HG02970 (cell line): Measurements from ENCODE around the gene METTL2B.

Source experiments
- ATAC-seq: cut with Tn5 transposase; IDR thresholded peaks from one replicate; pipeline ENCODE4 v1.9.1; 2021; ENCODE audit warnings: mild to moderate bottlenecking, moderate library complexity, moderate number of reproducible peaks; ENCODE audit not compliant: unreplicated experiment, low FRiP score

Gene METTL2B

GRCh38 chr7:128476402-128477335, at the start of gene METTL2B:
Gene METTL2B, plus strand, starts transcription at chr7:128476748. Its CDS starts 18 bp downstream, at chr7:128476766.
- peak; percentile 93 for ATAC-seq

DNA sequence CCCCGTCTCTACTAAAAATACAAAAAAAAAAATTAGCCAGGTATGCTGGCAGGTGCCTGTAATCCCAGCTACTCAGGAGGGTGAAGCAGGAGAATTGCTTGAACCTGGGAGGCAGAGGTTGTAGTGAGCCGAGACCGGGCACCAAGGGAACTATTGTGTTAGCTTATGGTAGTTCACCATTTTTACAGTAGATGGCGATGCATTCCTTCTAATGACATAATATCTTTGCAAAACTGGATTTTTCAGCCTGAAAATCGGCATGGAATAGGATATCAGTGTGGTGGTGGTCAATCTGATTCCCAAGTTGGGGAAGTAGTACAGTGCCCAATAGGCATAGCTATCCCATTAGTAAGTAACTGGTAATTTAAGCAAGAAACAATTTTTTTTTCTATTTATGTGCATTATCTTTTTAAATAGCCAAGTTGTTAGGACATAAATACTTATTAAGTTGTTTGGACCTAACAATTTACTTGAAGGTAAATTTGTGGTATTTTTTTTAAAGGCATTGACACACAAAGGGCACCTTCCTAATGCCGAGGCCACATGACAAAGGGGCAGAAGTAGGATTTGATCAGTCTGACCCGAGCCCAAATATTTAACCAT, 49.2 kb upstream of the METTL2B start:
- ATAC-seq, result no peak

- ATAC-seq, result no peak
These were observed 46.3 kb upstream of the METTL2B start for GRCh38 chr7:128430207-128430606.

DNA sequence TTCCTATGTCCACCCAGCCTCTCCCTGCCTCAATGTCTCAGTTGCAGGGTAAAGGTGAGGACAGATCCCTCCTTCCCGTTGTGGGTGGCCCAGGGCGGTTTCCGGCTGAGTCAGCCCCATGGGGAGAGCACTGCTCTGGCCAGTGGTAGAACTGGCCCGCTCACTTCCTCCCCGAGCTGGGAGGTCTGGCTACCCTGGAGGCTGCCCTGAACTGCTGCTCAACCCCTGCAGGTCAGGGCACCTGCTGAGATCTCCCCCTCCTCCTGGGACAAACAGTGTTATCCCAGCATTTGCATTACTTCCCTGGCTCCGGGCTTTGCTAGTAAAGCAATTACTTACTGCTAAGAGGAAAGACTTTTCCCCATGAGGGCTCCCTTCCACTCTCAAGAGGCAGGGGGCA, 45.3 kb upstream of the METTL2B start:
- ATAC-seq, result no peak

DNA sequence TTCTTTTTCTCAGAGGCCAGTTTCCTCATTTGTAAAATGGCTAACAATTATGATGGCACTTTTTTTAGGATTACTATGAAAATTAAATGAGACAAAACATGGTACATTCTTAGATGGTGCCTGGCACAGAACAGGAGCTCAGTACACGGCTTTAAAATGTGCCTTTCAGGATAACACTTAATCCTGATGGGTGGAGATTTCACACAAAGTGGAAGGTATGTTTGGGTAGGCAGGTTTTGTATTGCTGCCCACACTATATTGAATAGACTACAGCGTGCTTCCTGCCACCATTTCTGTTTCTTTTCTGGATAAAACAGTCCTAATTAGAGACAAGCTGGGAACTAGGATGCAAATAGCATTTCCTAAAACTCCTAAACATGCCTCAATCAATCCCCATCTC, 44.8 kb upstream of the METTL2B start:
- no peak for ATAC-seq

GRCh38 chr7:128434413-128435326, 41.9 kb upstream of the METTL2B start:
- ATAC-seq, result no peak

GRCh38 chr7:128435327-128435686, 41.2 kb upstream of the METTL2B start:
- no peak for ATAC-seq

DNA sequence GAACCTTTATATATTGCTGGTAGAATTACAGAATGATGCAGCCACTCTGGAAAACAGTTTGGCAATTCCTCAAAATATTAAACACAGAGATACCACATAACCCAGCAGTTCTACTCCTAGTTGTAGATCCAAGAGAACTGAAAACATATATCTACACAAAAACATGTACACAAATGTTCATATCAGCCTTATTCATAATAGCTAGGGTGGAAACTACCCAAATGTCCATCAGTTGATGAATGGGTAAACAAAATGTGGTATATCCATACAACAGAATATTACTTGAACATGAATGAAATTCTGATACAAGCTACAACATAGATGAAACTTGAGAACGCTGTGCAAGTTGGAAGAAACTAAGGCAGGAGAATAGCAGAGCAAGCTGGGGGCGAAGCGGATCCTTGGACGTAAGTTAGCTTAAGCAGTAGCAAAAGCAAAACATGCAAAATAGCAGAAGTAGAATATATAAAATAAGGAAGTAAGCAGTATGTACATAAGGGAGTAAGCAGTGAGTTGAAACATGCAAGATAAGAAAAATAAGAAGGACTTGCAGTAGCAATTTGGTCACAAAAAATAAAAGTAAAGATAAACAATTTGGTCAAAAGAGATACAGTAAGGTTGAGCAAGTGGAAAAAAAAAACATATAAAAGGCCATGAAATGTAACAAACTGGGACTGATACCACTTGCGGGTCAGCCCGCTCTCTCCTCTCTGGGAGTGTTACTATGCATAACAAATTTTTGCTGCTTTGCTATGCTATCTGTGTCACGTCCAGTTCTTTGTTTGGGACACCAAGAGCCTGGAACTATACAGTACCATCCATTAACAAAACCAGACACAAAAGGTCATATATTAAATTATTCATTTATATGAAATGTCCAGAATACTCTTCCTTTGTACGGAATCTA, 38.9 kb upstream of the METTL2B start:
- ATAC-seq, result no peak

DNA sequence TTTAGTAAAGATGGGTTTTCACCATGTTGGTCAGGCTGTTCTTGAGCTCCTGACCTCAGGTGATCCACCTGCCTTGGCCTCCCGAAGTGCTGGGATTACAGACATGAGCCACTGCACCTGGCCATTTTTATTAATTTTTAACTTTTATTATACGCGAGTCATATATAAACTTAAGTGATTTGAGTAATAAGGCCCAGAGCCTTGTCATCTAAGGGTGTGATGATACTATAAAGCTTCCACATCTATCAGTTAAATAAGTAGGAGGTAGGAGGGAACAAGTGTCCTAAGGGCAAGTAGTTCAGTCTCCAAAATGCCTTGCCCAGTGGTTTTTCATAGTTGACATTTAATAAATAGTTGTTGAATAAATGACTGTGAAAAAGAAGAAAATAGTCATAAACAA, 34.2 kb upstream of the METTL2B start:
- no peak for ATAC-seq

- ATAC-seq, result no peak
These were observed 32.5 kb upstream of the METTL2B start for GRCh38 chr7:128443831-128444600.

- no peak for ATAC-seq
These were observed 30.2 kb upstream of the METTL2B start for GRCh38 chr7:128446306-128446705.

DNA sequence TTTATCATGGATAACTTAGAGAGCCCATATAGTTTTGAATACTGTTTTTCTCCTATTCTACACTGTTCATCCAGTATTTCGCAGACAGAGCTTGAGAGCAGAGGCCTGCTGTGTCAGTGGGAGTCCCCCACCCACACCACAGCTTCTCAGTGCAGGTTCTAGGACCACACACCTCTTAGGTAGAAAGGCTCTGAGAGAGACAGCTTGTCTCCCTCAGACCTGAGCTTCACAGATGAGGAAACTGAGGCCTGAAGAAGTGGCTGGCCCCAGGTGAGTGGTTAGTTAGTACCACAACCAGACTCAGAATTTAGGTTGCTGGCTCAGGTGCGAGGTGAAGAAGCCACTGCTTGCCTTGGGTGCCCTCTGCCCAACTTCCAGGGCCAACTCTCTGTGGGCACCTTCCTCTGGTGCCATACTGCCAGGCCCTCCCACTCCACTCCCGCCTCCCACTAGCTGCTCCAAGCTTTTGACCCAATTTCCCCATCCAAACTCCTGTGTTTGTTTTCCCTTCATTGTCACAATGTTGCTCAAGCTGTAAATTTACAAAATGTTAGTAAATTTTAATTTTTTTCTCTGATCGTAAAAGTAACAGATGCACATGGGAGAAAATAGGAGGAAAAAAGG, 28.5 kb upstream of the METTL2B start:
- ATAC-seq, result no peak

DNA sequence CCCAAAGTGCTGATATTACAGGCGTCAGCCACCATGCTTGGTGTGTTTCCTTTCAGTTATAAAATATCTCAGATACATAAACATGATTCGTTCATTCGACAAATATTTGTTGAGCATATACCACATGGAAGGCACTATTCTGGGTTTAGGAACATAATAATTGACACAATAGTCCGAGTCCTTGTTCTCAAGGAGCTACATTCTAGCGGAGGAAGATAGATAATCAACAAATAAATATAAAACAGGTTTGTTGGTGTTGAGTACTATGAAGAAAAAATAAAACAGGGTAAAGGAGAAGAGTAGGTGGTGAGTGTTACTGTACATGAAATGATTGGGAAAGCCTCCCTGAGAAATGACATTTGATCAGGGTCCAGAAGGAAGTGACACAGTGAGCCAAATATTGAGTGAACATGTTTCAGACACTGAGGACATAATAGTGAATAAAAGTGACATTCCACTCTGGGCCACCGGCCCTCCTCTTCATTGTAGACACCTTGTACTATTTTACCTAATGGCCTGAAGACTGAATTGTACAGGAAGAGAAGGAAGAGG, 27.7 kb upstream of the METTL2B start:
- ATAC-seq, result no peak

GRCh38 chr7:128450409-128450808, 26.1 kb upstream of the METTL2B start:
- no peak for ATAC-seq

GRCh38 chr7:128450913-128451312, 25.6 kb upstream of the METTL2B start:
- ATAC-seq, result no peak

DNA sequence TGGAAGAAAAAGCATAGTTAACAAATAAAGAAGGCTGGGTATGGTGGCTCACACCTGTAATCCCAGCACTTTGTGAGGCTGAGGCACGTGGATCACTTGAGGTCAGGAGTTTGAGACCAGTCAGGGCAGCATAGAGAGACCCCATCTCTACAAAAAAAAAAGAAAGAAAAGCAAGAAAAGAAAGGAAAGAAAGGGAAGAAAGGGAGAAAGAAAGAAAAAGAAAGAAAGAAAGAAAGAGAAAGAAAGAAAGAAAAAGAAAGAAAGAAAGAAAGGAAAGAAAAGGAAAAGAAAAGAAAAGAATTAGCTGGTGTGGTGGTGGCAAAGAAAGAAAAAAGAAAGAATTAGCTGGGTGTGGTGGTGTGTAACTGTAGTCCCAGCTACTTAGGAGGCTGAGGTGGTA, 24.0 kb upstream of the METTL2B start:
- ATAC-seq, result no peak

GRCh38 chr7:128453836-128454804, 22.4 kb upstream of the METTL2B start:
- no peak for ATAC-seq
